Rectal smooth muscle tissue (tissue), 1 donor: ENCODE results near the gene PGPEP1.
"Not testable (repeated sequence)": the region's sequence is repeated elsewhere in the genome, so short reads cannot be mapped to it uniquely, and the experiment has no call there.

Experiments used
- H3K27ac ChIP-seq: one replicate; pipeline ENCODE4 v1.7.0; 2013; ENCODE audit warnings: low read depth, low read length, inconsistent platforms
- H3K27me3 ChIP-seq: one replicate; pipeline ENCODE4 v1.7.0; 2013; ENCODE audit warnings: low read length; ENCODE audit not compliant: control insufficient read depth, insufficient read depth
- H3K36me3 ChIP-seq: one replicate; pipeline ENCODE4 v1.7.0; 2013; ENCODE audit warnings: low read length; ENCODE audit not compliant: control insufficient read depth, insufficient read depth
- H3K4me1 ChIP-seq: one replicate; pipeline ENCODE4 v1.7.0; 2013; ENCODE audit warnings: low read length; ENCODE audit not compliant: control insufficient read depth, insufficient read depth
- H3K4me3 ChIP-seq: one replicate; pipeline ENCODE4 v1.7.0; 2013; ENCODE audit warnings: low read length
- H3K9ac ChIP-seq: one replicate; pipeline ENCODE4 v1.7.0; 2013; ENCODE audit warnings: low read length

The PGPEP1 gene

DNA sequence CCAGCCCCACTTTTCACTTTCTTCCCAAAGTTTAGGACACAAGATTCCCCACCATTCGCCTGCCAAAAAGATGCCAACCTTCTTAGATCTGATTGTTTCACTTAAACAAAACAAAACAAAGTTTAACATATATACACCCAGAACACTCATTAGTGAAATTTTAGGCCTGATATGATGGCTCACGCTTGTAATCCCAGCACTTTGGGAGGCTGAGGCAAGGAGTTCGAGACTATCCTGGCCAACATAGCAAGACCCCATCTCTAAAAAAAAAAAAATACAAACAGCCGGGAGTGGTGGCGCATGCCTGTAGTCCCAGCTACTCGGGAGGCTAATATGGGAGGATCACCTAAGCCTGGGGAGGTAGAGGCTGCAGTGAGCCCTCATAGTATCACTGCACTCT is 4.9 kb downstream of the PGPEP1 start:
- Histone ChIP-seq H3K36me3 (peaks cover 5% of the 10 kb centered on the region), H3K9ac (no peak overlapping the region), H3K4me3 (no peak overlapping the region), H3K4me1 (no peaks in the 10 kb centered on the region), H3K27me3 (no peaks in the 10 kb centered on the region), H3K27ac (no peak overlapping the region)

- H3K27me3 ChIP-seq = no peaks in the 10 kb centered on the region
- no peak overlapping the region for H3K9ac ChIP-seq
- no peak overlapping the region for H3K27ac ChIP-seq
- no peaks in the 10 kb centered on the region for H3K4me1 ChIP-seq
- peaks cover 5% of the 10 kb centered on the region for H3K36me3 ChIP-seq
- H3K4me3 ChIP-seq = no peak overlapping the region
Measured at GRCh38 chr19:18346091-18346490, 5.7 kb downstream of the PGPEP1 start.

DNA sequence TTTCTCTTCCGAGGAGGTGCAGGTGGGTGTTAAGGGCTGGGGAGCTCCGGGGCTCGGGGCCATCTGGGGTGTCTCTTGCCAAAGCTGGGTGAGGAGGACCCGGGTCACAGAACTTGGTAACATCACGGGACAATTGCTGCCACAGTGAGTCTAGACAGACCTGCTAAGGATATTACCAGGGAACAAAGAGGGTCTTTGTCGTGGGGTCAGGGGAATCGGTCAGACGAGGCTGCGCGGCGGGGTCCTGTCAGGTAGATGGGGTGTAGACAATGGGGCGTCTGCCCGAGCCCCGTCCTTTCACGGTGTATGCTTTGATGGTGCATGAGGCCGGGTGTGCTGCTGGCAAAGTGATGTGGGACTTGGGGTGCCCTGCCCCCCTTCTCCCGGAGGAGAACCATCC is 7.8 kb downstream of the PGPEP1 start:
- Histone ChIP-seq H3K9ac (no peak overlapping the region), H3K27ac (no peak overlapping the region), H3K27me3 (no peaks in the 10 kb centered on the region), H3K36me3 (peaks cover 5% of the 10 kb centered on the region), H3K4me3 (no peak overlapping the region), H3K4me1 (no peaks in the 10 kb centered on the region)

- not testable (repeated sequence) for H3K27me3 ChIP-seq, H3K9ac ChIP-seq, H3K36me3 ChIP-seq, H3K4me3 ChIP-seq, H3K27ac ChIP-seq, H3K4me1 ChIP-seq
Measured at GRCh38 chr19:18348818-18349339, 8.5 kb downstream of the PGPEP1 start.

GRCh38 chr19:18349524-18350128 is 9.2 kb downstream of the PGPEP1 start:
- peaks cover 5% of the 10 kb centered on the region for H3K36me3 ChIP-seq
- no peak overlapping the region for H3K9ac ChIP-seq
- H3K27me3 ChIP-seq = no peaks in the 10 kb centered on the region
- H3K4me1 ChIP-seq = no peaks in the 10 kb centered on the region
- no peak overlapping the region for H3K4me3 ChIP-seq
- H3K27ac ChIP-seq = no peak overlapping the region

DNA sequence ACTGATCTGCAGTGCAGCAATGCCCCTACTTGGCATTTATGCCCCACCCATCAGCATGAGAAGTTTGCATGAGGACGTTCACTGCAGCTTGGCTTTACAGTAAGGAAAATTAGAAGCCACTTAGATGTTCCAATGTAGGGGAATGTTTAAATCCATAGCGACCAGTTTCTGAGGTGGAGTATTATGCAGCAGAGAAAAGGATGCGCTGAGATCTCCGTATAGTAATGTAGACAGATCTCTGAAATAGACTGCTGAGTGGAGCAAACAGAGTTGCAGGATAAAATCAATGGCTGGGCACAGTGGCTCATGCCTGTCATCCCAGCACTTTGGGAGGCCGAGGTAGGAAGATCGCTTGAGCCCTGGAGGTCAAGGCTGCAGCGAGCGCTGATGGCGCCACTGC is 10.1 kb downstream of the PGPEP1 start:
- Histone ChIP-seq H3K4me3 (no peak overlapping the region), H3K4me1 (no peaks in the 10 kb centered on the region), H3K27ac (no peak overlapping the region), H3K9ac (no peak overlapping the region), H3K27me3 (no peaks in the 10 kb centered on the region), H3K36me3 (peaks cover 2% of the 10 kb centered on the region)

GRCh38 chr19:18351544-18351943 is 11.1 kb downstream of the PGPEP1 start:
- H3K27me3 ChIP-seq = no peaks in the 10 kb centered on the region
- no peak overlapping the region for H3K4me3 ChIP-seq
- no peaks in the 10 kb centered on the region for H3K4me1 ChIP-seq
- no peak overlapping the region for H3K27ac ChIP-seq
- peaks cover 2% of the 10 kb centered on the region for H3K36me3 ChIP-seq
- H3K9ac ChIP-seq = no peak overlapping the region

DNA sequence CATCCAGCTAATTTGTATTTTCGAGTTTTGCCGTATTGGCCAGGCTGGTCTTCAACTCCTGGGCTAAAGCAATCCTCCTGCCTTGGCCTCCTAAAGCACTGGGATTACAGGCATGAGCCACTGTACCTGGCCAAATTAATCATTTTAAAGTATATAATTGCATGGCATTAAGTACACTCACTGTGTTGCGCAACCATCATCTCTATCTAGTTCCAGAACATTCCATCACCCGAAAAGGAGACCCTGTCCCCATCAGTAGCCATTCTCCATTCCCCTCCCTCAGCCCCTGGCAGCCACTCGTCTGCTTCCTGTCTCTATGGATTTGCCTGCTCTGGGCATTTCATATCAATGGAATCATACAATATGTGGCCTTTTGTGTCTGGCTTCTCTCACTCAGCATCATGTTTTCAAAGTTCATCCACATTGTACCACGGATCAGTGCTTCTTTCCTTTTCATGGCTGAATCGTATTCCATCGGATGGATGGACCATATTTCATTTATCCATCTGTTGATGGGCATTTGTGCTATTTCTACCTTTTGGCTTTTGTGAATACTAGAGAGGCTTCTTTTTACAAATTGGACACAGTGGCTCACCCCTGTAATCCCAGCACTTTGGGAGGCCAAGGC is 13.1 kb downstream of the PGPEP1 start:
- Histone ChIP-seq H3K27ac (no peak overlapping the region), H3K4me1 (no peaks in the 10 kb centered on the region), H3K36me3 (peaks cover 15% of the 10 kb centered on the region), H3K4me3 (no peak overlapping the region), H3K9ac (no peak overlapping the region), H3K27me3 (no peaks in the 10 kb centered on the region)

- H3K36me3 ChIP-seq = peaks cover 21% of the 10 kb centered on the region
- not testable (repeated sequence) for H3K27ac ChIP-seq, H3K9ac ChIP-seq, H3K27me3 ChIP-seq, H3K4me1 ChIP-seq, H3K4me3 ChIP-seq
Measured at GRCh38 chr19:18354743-18355142, 14.3 kb downstream of the PGPEP1 start.

- Histone ChIP-seq H3K4me3 (no peak overlapping the region), H3K27me3 (no peaks in the 10 kb centered on the region), H3K4me1 (no peaks in the 10 kb centered on the region), H3K36me3 (peaks cover 28% of the 10 kb centered on the region), H3K27ac (no peak overlapping the region), H3K9ac (no peak overlapping the region)
Measured at GRCh38 chr19:18357041-18357440, 16.6 kb downstream of the PGPEP1 start.

- H3K4me3 ChIP-seq = no peak overlapping the region
- no peak overlapping the region for H3K9ac ChIP-seq
- H3K4me1 ChIP-seq = peaks cover 4% of the 10 kb centered on the region
- no peak overlapping the region for H3K27ac ChIP-seq
- no peaks in the 10 kb centered on the region for H3K27me3 ChIP-seq
- H3K36me3 ChIP-seq = peaks cover 24% of the 10 kb centered on the region
Measured at GRCh38 chr19:18361646-18362045, 21.2 kb downstream of the PGPEP1 start.

DNA sequence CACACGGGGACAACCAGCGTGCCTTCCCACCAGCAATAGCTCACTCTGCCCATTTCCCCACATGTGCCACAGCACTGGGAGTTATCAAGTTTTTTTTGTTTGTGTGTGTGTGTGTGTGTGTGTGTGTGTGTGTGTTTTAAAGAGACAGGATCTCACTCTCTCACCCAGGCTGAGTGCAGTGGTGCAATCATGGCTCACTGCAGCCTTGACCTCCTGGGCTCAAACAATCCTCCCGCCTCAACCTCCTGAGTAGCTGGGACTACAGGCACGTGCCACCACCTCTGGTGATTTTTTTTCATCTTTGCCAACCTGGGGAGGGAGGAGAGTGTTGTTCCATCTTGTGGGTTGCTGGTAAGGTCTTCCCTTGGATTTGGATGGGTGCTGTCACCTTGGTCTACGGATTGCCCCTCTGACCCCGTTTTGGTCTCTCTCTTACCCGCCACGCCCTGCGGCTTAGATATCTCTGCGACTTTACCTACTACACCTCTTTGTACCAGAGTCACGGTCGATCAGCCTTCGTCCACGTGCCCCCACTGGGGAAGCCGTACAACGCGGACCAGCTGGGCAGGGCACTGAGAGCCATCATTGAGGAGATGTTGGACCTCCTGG is 22.6 kb downstream of the PGPEP1 start:
- Histone ChIP-seq H3K27me3 (no peaks in the 10 kb centered on the region), H3K4me3 (no peak overlapping the region), H3K36me3 (peaks cover 12% of the 10 kb centered on the region), H3K27ac (no peak overlapping the region), H3K9ac (no peak overlapping the region), H3K4me1 (peaks cover 4% of the 10 kb centered on the region)

DNA sequence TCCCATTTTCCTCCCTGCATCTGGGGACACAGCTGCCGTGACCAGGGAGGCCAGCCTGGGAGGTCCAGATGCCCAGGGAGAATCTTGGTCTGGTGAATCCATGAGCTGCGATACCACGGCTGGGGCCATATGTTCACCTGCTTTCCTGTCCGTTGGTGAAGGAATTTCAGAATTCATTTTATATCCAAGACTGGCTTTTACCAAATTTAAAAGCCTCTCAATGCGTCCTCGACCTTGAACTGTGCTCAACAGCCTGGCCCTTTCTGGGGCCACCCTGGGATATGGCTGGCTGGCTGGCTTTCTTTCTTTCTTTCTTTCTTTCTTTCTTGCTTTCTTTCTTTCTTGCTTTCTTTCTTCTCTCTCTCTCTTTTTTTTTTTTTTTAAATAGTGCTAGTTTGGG is 23.4 kb downstream of the PGPEP1 start:
- H3K36me3 ChIP-seq = peaks cover 12% of the 10 kb centered on the region
- peaks cover 4% of the 10 kb centered on the region for H3K4me1 ChIP-seq
- no peak overlapping the region for H3K9ac ChIP-seq
- no peaks in the 10 kb centered on the region for H3K27me3 ChIP-seq
- H3K4me3 ChIP-seq = no peak overlapping the region
- H3K27ac ChIP-seq = no peak overlapping the region
